ENCODE measurements around the gene TCF3. TPM values are rescaled to one million over a fixed set of nuclear protein-coding genes. Genes with fewer than 3 reads are reported as not detected.

Gene TCF3
- total RNA-seq, 2 donors from 2014 or later, result 65.2 to 104 TPM

GRCh38 chr19:1658150-1659083 is 6.0 kb upstream of the TCF3 start:
- Mint-ChIP-seq H3K27ac (no peak overlapping the region), H3K9me3 (no peaks in the 10 kb centered on the region), H3K36me3 (no peaks in the 10 kb centered on the region)
- DNase-seq (ENCODE audit: low spot score in 2 of 2) (no peak), ATAC-seq (no peak)

- H3K36me3 Mint-ChIP-seq, result no peaks in the 10 kb centered on the region
- H3K9me3 Mint-ChIP-seq, result no peaks in the 10 kb centered on the region
- DNase-seq (ENCODE audit: low spot score in 2 of 2), result no peak
- no peak for ATAC-seq
- H3K27ac Mint-ChIP-seq, result no peak overlapping the region
These were observed 5.3 kb upstream of the TCF3 start for GRCh38 chr19:1657746-1658145.

GRCh38 chr19:1656988-1657536 is 4.6 kb upstream of the TCF3 start:
- ATAC-seq, result no peak
- DNase-seq (ENCODE audit: low spot score in 2 of 2), result no peak
- H3K36me3 Mint-ChIP-seq, result no peaks in the 10 kb centered on the region
- H3K27ac Mint-ChIP-seq, result no peak overlapping the region
- H3K9me3 Mint-ChIP-seq, result no peaks in the 10 kb centered on the region

GRCh38 chr19:1655987-1656608 is 3.7 kb upstream of the TCF3 start:
- DNase-seq (ENCODE audit: low spot score in 2 of 2), result no peak
- H3K9me3 Mint-ChIP-seq, result no peaks in the 10 kb centered on the region
- H3K27ac Mint-ChIP-seq, result no peak overlapping the region
- no peak for ATAC-seq
- H3K36me3 Mint-ChIP-seq, result peaks cover 0 to 2% of the 10 kb centered on the region in 2 donors

GRCh38 chr19:1655131-1655981 is 2.9 kb upstream of the TCF3 start:
- no peak overlapping the region for H3K27ac Mint-ChIP-seq
- H3K36me3 Mint-ChIP-seq, result peaks cover 0 to 10% of the 10 kb centered on the region in 2 donors
- no peaks in the 10 kb centered on the region for H3K9me3 Mint-ChIP-seq
- no peak for ATAC-seq
- no peak for DNase-seq (ENCODE audit: low spot score in 2 of 2)

- Mint-ChIP-seq H3K27ac (peak overlapping the region in 1 of 2 donors; percentile 62), H3K9me3 (no peaks in the 10 kb centered on the region), H3K36me3 (peaks cover 0 to 10% of the 10 kb centered on the region in 2 donors)
- ATAC-seq (no peak), DNase-seq (ENCODE audit: low spot score in 2 of 2) (no peak)
These were observed 1.9 kb upstream of the TCF3 start for GRCh38 chr19:1654178-1654792.

GRCh38 chr19:1653300-1653628 is 849 bp upstream of the TCF3 start:
- DNase-seq (ENCODE audit: low spot score in 2 of 2), result no peak
- no peak for ATAC-seq
- Mint-ChIP-seq H3K27ac (peak overlapping the region; percentile 78 to 92), H3K36me3 (peaks cover 0 to 10% of the 10 kb centered on the region in 2 donors), H3K9me3 (no peaks in the 10 kb centered on the region)

GRCh38 chr19:1651568-1652291 is 685 bp downstream of the TCF3 start:
- Mint-ChIP-seq H3K36me3 (peaks cover 0 to 10% of the 10 kb centered on the region in 2 donors), H3K27ac (peak overlapping the region; percentile 64 to 97), H3K9me3 (no peaks in the 10 kb centered on the region)
- ATAC-seq (peak in 1 of 2 donors; percentile 4), DNase-seq (ENCODE audit: low spot score in 2 of 2) (peak in 1 of 2 donors; percentile 40)

- Mint-ChIP-seq H3K27ac (peak overlapping the region; percentile 64 to 97), H3K36me3 (peaks cover 0 to 10% of the 10 kb centered on the region in 2 donors), H3K9me3 (no peaks in the 10 kb centered on the region)
- ATAC-seq, result no peak
- DNase-seq (ENCODE audit: low spot score in 2 of 2), result peak in 1 of 2 donors; percentile 52
These were observed 1.5 kb downstream of the TCF3 start for GRCh38 chr19:1650650-1651567.

- ATAC-seq, result no peak
- peaks cover 0 to 10% of the 10 kb centered on the region in 2 donors for H3K36me3 Mint-ChIP-seq
- H3K27ac Mint-ChIP-seq, result peak overlapping the region in 1 of 2 donors; percentile 64
- no peaks in the 10 kb centered on the region for H3K9me3 Mint-ChIP-seq
- no peak for DNase-seq (ENCODE audit: low spot score in 2 of 2)
These were observed 2.4 kb downstream of the TCF3 start for GRCh38 chr19:1649706-1650649.

- no peaks in the 10 kb centered on the region for H3K9me3 Mint-ChIP-seq
- H3K27ac Mint-ChIP-seq, result peak overlapping the region; percentile 18 to 36
- H3K36me3 Mint-ChIP-seq, result peaks cover 0 to 10% of the 10 kb centered on the region in 2 donors
- DNase-seq (ENCODE audit: low spot score in 2 of 2), result no peak
- no peak for ATAC-seq
These were observed 3.4 kb downstream of the TCF3 start for GRCh38 chr19:1648920-1649541.

GRCh38 chr19:1648459-1648849 is 4.0 kb downstream of the TCF3 start:
- Mint-ChIP-seq H3K36me3 (peaks cover 0 to 10% of the 10 kb centered on the region in 2 donors), H3K9me3 (no peaks in the 10 kb centered on the region), H3K27ac (no peak overlapping the region)
- DNase-seq (ENCODE audit: low spot score in 2 of 2) (no peak), ATAC-seq (no peak)
